Ishikawa (cell line): ENCODE measurements around the gene WDFY1.

ENCODE experiments used
- CEBPB ChIP-seq: IDR thresholded peaks from 2 replicates; pipeline ENCODE4 v1.6.1; 2012
- CREB1 ChIP-seq: IDR thresholded peaks from 2 replicates; pipeline ENCODE4 v1.6.1; 2012; ENCODE audit warnings: low read depth
- EGR1 ChIP-seq: IDR thresholded peaks from 2 replicates; pipeline ENCODE4 v1.6.1; 2012
- EP300 ChIP-seq: IDR thresholded peaks from 2 replicates; pipeline ENCODE4 v1.6.1; 2012; ENCODE audit warnings: borderline replicate concordance
- FOXM1 ChIP-seq: IDR thresholded peaks from 2 replicates; pipeline ENCODE4 v1.6.1; 2012; ENCODE audit warnings: low read depth, borderline replicate concordance
- MAX ChIP-seq: IDR thresholded peaks from 2 replicates; pipeline ENCODE4 v1.6.1; 2012
- NFIC ChIP-seq: IDR thresholded peaks from 2 replicates; pipeline ENCODE4 v1.6.1; 2012
- RAD21 ChIP-seq: IDR thresholded peaks from 2 replicates; pipeline ENCODE4 v1.6.1; 2012; ENCODE audit warnings: low read depth
- TAF1 ChIP-seq: IDR thresholded peaks from 2 replicates; pipeline ENCODE4 v1.6.1; 2012; ENCODE audit warnings: low read depth, mild to moderate bottlenecking
- TCF12 ChIP-seq: IDR thresholded peaks from 2 replicates; pipeline ENCODE4 v1.6.1; 2012; ENCODE audit warnings: low read depth
- TEAD4 ChIP-seq: IDR thresholded peaks from 2 replicates; pipeline ENCODE4 v1.6.1; 2012
- YY1 ChIP-seq: IDR thresholded peaks from 2 replicates; pipeline ENCODE4 v1.6.1; 2012; ENCODE audit warnings: low read depth
- ZBTB7A ChIP-seq: IDR thresholded peaks from 2 replicates; pipeline ENCODE4 v1.6.1; 2012; ENCODE audit warnings: low read depth
- TF ChIP-seq, protein P1 (sequence below): IDR thresholded peaks from 2 replicates; pipeline ENCODE4 v1.6.1; 2012
- TF ChIP-seq, protein P2 (sequence below): IDR thresholded peaks from 2 replicates; pipeline ENCODE4 v1.6.1; 2012; ENCODE audit warnings: low read depth, mild to moderate bottlenecking

Gene WDFY1

DNA sequence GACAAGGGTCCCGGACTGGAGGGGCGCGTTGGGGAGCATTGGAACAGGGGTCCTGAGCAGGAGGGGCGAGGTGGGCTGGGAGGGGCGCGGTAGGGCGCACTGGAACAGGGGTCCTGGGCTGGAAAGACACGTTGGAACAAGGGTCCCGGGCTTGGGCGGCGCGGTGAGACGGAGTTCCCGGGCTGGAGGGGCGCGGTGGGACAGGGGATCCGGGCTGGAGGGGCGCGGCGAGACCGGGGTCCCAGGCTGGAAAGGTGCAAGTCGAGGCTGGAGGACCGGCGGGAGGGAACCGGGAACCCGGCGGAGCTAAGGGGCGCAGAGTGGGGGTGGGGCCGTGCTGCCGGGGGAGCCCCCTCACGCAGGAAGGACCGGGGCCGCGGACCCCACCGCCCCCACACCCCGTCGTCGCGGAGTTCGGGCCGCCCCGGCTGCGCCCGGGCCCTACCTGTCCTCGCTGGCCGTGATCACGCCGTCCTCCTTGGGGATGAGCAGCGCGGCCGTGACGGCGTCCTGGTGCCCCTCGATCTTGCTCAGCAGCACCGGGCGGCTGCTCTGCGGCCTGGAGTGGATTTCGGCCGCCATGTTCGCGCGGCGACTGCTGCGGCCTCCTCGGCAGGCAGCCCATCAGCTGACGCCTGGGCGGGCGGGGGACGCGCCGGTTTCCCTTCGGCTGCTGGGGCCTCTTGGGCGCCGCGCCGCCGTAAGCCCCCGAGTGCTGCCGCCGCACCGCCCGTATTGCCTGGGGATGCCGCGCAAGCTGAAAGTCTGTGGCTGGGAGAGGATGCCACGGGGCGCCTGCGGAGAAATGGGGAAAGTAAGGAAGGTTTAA is at the start of gene WDFY1:
Gene WDFY1, minus strand, starts transcription at position 633 of the 829 bp plus-strand sequence. Its CDS starts 51 bp downstream, at position 582.
- TF ChIP-seq ZBTB7A (peak; percentile 99), TEAD4 (no peak), EP300 (peak; percentile 58; the same call in 1 of the 2 replicates), TAF1 (peak; percentile 84; the same call in 1 of the 2 replicates), MAX (peak; percentile 64), TCF12 (peak; percentile 66; the same call in 1 of the 2 replicates), CREB1 (no peak), NFIC (peak; percentile 55; the same call in 1 of the 2 replicates), CEBPB (no peak), FOXM1 (no peak), RAD21 (no peak), YY1 (peak; percentile 94), EGR1 (no peak; the same call in 1 of the 2 replicates)
- TF ChIP-seq, protein P1, sequence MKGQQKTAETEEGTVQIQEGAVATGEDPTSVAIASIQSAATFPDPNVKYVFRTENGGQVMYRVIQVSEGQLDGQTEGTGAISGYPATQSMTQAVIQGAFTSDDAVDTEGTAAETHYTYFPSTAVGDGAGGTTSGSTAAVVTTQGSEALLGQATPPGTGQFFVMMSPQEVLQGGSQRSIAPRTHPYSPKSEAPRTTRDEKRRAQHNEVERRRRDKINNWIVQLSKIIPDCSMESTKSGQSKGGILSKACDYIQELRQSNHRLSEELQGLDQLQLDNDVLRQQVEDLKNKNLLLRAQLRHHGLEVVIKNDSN = peak; percentile 87
- TF ChIP-seq, protein P2, sequence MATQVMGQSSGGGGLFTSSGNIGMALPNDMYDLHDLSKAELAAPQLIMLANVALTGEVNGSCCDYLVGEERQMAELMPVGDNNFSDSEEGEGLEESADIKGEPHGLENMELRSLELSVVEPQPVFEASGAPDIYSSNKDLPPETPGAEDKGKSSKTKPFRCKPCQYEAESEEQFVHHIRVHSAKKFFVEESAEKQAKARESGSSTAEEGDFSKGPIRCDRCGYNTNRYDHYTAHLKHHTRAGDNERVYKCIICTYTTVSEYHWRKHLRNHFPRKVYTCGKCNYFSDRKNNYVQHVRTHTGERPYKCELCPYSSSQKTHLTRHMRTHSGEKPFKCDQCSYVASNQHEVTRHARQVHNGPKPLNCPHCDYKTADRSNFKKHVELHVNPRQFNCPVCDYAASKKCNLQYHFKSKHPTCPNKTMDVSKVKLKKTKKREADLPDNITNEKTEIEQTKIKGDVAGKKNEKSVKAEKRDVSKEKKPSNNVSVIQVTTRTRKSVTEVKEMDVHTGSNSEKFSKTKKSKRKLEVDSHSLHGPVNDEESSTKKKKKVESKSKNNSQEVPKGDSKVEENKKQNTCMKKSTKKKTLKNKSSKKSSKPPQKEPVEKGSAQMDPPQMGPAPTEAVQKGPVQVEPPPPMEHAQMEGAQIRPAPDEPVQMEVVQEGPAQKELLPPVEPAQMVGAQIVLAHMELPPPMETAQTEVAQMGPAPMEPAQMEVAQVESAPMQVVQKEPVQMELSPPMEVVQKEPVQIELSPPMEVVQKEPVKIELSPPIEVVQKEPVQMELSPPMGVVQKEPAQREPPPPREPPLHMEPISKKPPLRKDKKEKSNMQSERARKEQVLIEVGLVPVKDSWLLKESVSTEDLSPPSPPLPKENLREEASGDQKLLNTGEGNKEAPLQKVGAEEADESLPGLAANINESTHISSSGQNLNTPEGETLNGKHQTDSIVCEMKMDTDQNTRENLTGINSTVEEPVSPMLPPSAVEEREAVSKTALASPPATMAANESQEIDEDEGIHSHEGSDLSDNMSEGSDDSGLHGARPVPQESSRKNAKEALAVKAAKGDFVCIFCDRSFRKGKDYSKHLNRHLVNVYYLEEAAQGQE = no peak

- TF ChIP-seq CREB1 (no peak), FOXM1 (no peak), EP300 (no peak), TCF12 (no peak), RAD21 (no peak), CEBPB (no peak)
- TF ChIP-seq, protein P1 = no peak
These were observed 49.5 kb upstream of the WDFY1 start for GRCh38 chr2:223994562-223995162.

- TF ChIP-seq FOXM1 (no peak), ZBTB7A (no peak), RAD21 (peak; percentile 81), EP300 (no peak), CREB1 (no peak)
- TF ChIP-seq, protein P2 = no peak
These were observed 48.6 kb upstream of the WDFY1 start for GRCh38 chr2:223993634-223994232.

DNA sequence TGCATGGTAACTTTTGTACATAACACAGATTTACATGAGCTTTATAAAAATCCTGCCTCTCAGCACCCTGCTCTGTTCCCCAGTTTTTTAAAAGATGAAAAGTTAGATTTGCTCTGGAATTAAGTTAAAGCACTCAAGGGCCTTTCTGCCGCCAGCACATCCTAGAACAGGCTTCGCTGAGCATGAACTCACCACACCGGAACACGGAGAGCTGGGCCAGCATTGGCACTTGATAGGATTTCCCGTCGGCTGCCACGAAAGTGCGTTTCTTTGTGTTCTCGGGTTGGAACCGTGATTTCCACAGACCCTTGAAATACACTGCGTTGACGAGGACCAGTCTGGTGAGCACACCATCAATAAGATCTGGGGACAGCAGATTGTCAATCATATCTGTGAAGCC is 46.5 kb upstream of the WDFY1 start:
- no peak for TF ChIP-seq TCF12
- TF ChIP-seq TAF1 = no peak
- TF ChIP-seq TEAD4 = no peak
- TF ChIP-seq CEBPB = no peak
- TF ChIP-seq FOXM1 = no peak
- TF ChIP-seq YY1 = no peak
- TF ChIP-seq ZBTB7A = no peak

DNA sequence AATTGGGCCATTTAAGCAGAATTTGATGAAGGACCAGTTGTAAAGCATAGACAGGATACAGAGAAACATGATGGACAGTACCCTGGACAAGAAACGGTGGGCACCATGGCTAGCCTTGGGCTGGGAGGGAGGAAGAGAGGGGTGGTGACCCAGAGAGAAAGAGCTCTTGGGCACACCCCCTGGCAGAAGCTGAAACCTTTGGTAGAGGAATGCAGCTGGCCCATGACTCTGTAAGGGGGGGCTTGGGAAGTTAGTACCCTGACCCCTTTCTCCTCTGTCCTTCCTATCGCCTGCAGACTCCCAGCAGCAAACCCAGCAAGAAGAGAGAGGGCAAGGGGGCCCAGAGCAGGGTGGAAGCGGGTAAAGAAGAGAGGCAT is 44.7 kb upstream of the WDFY1 start:
- TF ChIP-seq NFIC (no peak), TEAD4 (no peak), ZBTB7A (no peak)
- TF ChIP-seq, protein P2 = no peak
